ENCODE data around the gene BICC1.

DNA sequence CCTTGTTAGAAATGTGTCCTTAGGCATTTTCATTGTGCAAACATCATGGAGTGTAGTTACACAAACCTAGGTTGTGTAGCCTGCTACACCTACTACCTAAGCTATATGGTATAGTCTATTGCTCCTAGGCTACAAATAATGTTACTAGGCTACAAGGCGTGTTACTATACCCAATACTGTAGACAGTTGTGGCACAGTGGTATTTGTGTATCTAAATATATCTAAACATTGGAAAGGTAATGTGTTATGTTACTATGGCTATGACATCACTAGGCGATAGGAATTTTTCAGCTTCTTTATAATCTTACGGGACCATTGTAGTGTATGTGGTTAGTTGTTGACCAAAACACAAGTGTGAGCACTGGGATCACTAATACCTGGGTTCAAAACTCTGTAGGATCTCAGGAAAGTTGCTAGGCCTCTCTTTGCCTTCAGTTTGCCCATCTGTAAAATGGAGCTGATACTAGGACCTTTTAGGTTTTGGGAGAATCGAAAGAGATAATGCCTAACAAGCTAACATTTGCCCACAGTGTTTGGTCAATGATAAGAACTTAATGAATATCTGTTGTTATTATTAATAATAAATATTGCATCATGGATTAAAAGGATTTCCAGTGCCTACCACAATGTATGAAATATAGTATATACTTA is 2.7 kb downstream of the BICC1 start:
- TF ChIP-seq, protein P1, sequence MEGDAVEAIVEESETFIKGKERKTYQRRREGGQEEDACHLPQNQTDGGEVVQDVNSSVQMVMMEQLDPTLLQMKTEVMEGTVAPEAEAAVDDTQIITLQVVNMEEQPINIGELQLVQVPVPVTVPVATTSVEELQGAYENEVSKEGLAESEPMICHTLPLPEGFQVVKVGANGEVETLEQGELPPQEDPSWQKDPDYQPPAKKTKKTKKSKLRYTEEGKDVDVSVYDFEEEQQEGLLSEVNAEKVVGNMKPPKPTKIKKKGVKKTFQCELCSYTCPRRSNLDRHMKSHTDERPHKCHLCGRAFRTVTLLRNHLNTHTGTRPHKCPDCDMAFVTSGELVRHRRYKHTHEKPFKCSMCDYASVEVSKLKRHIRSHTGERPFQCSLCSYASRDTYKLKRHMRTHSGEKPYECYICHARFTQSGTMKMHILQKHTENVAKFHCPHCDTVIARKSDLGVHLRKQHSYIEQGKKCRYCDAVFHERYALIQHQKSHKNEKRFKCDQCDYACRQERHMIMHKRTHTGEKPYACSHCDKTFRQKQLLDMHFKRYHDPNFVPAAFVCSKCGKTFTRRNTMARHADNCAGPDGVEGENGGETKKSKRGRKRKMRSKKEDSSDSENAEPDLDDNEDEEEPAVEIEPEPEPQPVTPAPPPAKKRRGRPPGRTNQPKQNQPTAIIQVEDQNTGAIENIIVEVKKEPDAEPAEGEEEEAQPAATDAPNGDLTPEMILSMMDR (IDR thresholded peaks at IDR 0.05) = no peak
- no peak for TF ChIP-seq SIN3A (IDR thresholded peaks at IDR 0.05; ENCODE audit: borderline replicate concordance, insufficient read depth, low read depth, low read length)
